Liver (tissue), 3 donors: ENCODE measurements around the gene LCK.

ENCODE experiments used
- FOXA1 ChIP-seq: IDR thresholded peaks from 2 replicates; pipeline ENCODE4 v1.6.1; 2016; ENCODE audit warnings: antibody characterized with exemption
- JUND ChIP-seq, 2 donors: IDR thresholded peaks; 2 replicates each; pipeline ENCODE4 v1.6.1; 2016; ENCODE audit warnings: antibody characterized with exemption in 2 of 2
- TF ChIP-seq, protein P1 (sequence below): fragments of 150-350 bp; IDR thresholded peaks from 2 replicates; pipeline ENCODE4 v1.5.1; 2017; ENCODE audit warnings: improper control_type of control experiment, low read depth, low read length; ENCODE audit not compliant: missing input control
- TF ChIP-seq, protein P2 (sequence below): IDR thresholded peaks from 2 replicates; pipeline ENCODE4 v1.6.1; 2016; ENCODE audit warnings: antibody characterized with exemption, mild to moderate bottlenecking
- donor health status: healthy.
- donor health status: healthy.

DNA sequence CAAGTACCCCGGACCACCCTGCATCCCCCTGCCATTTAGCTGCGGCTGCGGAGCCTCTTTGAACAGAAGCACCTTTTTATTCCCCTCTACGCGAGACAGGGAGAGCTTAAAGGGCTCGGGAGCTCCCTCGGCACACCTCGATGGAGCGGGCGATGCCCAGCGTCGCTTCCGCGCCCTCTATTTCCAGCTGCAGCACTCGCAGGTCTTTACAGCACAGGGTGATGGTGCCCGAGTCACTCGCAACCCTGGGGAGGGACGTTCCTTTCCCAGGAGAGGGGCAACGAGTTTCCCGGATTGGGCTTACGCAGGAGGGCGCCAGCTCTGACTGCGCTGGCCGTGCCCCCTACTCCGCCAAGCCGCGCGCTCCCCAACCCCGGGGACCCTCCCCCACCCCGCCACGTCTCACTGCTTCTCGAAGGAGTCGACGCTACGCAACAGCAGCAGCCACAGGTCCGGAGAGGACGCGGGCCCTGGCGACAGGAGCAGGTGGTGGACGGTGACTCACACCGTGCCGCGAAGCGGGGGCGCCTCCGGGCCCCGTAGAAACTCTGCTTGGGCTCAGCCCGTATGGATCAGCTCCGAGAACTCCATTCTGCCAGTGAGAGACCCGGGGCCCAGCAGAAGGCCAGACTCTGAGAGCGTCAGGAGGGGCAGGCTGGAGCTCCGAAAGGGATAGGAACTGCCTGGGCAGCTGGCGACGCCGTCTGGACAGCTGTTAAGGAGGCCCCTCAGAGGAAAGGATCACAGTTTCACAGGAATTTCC is 9.9 kb upstream of the LCK start:
- TF ChIP-seq FOXA1 (no peak), JUND (IDR thresholded peaks at IDR 0.05) (no peak)
- TF ChIP-seq, protein P1, sequence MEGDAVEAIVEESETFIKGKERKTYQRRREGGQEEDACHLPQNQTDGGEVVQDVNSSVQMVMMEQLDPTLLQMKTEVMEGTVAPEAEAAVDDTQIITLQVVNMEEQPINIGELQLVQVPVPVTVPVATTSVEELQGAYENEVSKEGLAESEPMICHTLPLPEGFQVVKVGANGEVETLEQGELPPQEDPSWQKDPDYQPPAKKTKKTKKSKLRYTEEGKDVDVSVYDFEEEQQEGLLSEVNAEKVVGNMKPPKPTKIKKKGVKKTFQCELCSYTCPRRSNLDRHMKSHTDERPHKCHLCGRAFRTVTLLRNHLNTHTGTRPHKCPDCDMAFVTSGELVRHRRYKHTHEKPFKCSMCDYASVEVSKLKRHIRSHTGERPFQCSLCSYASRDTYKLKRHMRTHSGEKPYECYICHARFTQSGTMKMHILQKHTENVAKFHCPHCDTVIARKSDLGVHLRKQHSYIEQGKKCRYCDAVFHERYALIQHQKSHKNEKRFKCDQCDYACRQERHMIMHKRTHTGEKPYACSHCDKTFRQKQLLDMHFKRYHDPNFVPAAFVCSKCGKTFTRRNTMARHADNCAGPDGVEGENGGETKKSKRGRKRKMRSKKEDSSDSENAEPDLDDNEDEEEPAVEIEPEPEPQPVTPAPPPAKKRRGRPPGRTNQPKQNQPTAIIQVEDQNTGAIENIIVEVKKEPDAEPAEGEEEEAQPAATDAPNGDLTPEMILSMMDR: no peak
- TF ChIP-seq, protein P2, sequence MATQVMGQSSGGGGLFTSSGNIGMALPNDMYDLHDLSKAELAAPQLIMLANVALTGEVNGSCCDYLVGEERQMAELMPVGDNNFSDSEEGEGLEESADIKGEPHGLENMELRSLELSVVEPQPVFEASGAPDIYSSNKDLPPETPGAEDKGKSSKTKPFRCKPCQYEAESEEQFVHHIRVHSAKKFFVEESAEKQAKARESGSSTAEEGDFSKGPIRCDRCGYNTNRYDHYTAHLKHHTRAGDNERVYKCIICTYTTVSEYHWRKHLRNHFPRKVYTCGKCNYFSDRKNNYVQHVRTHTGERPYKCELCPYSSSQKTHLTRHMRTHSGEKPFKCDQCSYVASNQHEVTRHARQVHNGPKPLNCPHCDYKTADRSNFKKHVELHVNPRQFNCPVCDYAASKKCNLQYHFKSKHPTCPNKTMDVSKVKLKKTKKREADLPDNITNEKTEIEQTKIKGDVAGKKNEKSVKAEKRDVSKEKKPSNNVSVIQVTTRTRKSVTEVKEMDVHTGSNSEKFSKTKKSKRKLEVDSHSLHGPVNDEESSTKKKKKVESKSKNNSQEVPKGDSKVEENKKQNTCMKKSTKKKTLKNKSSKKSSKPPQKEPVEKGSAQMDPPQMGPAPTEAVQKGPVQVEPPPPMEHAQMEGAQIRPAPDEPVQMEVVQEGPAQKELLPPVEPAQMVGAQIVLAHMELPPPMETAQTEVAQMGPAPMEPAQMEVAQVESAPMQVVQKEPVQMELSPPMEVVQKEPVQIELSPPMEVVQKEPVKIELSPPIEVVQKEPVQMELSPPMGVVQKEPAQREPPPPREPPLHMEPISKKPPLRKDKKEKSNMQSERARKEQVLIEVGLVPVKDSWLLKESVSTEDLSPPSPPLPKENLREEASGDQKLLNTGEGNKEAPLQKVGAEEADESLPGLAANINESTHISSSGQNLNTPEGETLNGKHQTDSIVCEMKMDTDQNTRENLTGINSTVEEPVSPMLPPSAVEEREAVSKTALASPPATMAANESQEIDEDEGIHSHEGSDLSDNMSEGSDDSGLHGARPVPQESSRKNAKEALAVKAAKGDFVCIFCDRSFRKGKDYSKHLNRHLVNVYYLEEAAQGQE: no peak
